ENCODE data around the gene SORBS1. TPM values are rescaled to one million over a fixed set of nuclear protein-coding genes. Genes with fewer than 3 reads are reported as not detected.

Gene SORBS1
- total and polyA plus RNA-seq, 2 experiments from 2014 or later, result 11.0 to 20.6 TPM

DNA sequence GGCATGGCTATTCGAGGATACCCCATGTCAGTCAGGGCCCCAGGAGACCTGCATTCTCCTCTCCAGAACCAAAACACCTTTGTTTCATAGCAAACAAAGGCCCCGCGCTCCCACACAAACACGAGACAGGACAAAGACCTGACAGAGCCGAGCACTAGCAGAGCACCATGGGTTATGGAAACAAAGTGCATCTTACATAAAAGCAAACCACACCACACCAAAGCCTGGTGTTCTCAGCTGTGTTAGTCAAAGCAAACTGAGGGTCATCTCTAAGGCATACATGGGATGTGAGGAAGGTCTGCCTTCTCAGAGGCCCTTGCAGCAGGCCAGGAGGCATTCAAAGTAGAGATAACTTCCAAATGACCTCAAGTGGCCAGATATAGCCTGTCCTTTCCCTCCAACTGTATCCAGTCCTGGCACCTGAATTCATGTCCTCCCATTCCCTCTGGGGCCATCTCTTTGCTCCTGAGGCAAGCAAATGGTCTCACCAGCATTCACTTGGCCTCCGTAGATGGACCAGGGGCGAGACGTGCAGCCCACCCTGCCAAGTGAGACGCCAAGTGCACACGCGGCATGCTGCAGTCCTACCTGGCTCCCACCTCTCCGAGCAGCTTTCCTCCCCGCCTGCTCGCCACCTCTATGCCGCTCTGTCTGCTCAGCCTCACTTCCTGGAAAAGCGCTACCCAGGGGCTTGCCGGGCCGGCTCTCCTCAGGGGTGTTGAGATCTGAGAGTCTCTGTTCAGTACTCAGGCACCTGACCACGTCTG is 225.1 kb downstream of the SORBS1 start:
- Histone ChIP-seq H3K27me3 (no peaks in the 10 kb centered on the region), H3K4me3 (no peak overlapping the region), H3K4me1 (ENCODE audit: low read depth) (peaks cover 10% of the 10 kb centered on the region), H3K9me3 (ENCODE audit: low read depth) (no peaks in the 10 kb centered on the region), H3K27ac (peak overlapping the region; percentile 21), H3K36me3 (no peaks in the 10 kb centered on the region)
- TF ChIP-seq, protein P1, sequence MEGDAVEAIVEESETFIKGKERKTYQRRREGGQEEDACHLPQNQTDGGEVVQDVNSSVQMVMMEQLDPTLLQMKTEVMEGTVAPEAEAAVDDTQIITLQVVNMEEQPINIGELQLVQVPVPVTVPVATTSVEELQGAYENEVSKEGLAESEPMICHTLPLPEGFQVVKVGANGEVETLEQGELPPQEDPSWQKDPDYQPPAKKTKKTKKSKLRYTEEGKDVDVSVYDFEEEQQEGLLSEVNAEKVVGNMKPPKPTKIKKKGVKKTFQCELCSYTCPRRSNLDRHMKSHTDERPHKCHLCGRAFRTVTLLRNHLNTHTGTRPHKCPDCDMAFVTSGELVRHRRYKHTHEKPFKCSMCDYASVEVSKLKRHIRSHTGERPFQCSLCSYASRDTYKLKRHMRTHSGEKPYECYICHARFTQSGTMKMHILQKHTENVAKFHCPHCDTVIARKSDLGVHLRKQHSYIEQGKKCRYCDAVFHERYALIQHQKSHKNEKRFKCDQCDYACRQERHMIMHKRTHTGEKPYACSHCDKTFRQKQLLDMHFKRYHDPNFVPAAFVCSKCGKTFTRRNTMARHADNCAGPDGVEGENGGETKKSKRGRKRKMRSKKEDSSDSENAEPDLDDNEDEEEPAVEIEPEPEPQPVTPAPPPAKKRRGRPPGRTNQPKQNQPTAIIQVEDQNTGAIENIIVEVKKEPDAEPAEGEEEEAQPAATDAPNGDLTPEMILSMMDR (IDR thresholded peaks at IDR 0.05; ENCODE audit: low read depth, low read length), result no peak
- DNase-seq (ENCODE audit: low read depth in 1 of 2, low spot score in 1 of 2), result no peak

DNA sequence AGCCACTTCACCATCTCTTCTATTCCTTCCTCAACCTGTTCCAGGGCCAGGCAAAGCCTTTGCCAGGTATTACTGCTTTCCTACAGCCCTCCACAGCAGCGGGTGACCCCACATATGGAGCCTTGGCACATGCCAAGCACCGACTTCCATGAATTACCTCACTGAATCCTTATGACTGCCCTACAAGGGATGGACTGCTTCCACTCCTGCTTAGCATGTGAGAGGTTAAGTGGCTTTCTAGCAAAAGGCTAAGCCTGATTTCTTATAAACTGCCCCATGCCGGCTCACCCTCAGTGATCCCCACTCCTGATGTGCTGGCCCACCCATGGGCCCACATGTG is 226.4 kb downstream of the SORBS1 start:
- H3K4me1 ChIP-seq (ENCODE audit: low read depth), result peaks cover 10% of the 10 kb centered on the region
- no peak overlapping the region for H3K27ac ChIP-seq
- no peaks in the 10 kb centered on the region for H3K36me3 ChIP-seq
- H3K4me3 ChIP-seq, result no peak overlapping the region
- TF ChIP-seq, protein P1 (IDR thresholded peaks at IDR 0.05; ENCODE audit: low read depth, low read length), result no peak
- DNase-seq (ENCODE audit: low read depth in 1 of 2, low spot score in 1 of 2), result no peak
- no peaks in the 10 kb centered on the region for H3K9me3 ChIP-seq (ENCODE audit: low read depth)
- no peaks in the 10 kb centered on the region for H3K27me3 ChIP-seq

DNA sequence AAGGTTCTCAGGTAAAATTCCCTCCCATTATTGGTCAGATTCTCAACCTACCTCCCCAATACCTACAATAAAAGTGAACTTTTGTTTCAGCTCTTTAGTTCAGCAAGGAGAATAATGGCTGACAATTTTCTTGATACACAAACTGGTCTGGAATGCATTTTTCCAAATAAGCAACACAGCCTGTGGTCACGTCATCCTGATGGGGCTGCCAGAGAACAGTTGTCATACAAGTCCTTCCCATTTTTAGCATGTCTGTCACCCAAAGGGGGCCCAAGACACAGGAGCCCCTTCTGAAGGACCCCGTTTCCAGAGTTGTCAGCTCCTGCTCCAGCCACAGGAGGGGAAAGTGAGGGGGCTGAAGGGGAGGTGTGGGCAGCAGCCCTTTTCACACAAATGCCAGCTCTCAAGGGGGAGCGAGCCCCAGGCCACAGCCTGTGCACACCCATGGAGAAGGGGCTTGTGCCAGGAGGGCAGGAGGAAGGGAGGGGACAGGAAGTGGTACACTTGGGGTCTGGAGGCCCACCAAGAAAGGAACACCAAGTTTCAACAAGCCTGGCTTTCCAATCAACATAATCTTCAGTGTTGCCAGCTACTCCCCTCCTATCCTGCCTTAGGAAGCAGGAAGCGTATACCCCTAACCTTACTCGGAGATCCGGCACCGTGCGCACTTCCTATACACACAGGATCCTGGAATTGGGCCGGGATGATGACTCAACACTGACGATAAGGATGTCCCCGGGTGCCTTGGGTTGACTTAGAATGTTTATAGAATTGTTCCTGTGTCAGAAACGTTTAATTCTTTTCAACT is 227.0 kb downstream of the SORBS1 start:
- no peaks in the 10 kb centered on the region for H3K27me3 ChIP-seq
- H3K4me3 ChIP-seq, result no peak overlapping the region
- no peaks in the 10 kb centered on the region for H3K36me3 ChIP-seq
- peaks cover 10% of the 10 kb centered on the region for H3K4me1 ChIP-seq (ENCODE audit: low read depth)
- H3K9me3 ChIP-seq (ENCODE audit: low read depth), result no peaks in the 10 kb centered on the region
- peak in 1 of 2 donors; percentile 98 for DNase-seq (ENCODE audit: low read depth in 1 of 2, low spot score in 1 of 2)
- TF ChIP-seq, protein P1 (IDR thresholded peaks at IDR 0.05; ENCODE audit: low read depth, low read length), result no peak
- no peak overlapping the region for H3K27ac ChIP-seq

DNA sequence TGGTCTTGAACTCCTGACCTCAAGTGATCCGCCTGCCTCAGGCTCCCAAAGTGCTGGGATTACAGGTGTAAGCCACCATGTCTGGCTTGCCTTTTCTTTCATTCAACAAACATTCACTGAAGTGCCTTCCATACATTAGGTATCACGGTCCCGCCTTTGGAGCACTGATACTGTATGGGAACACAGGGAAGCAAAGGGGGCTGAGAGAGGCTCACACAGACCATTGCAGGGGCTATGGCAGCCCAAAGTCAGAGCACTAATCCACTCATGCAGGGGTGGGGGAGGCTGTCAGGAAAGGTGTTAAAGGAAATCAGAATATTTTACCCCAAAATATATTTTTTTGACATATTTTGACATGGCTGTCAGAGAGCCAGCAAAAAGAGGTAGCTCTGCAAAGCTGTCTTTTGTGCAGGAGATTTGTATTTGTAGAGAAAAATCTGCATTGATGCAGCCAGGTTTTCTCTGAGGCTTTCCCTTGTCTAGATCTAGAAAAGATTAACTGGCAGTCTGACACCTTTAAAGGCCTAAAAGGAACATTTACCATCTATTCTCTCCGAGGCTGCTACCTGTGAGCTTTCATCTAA is 228.4 kb downstream of the SORBS1 start:
- no peaks in the 10 kb centered on the region for H3K9me3 ChIP-seq (ENCODE audit: low read depth)
- peaks cover 11% of the 10 kb centered on the region for H3K4me1 ChIP-seq (ENCODE audit: low read depth)
- no peaks in the 10 kb centered on the region for H3K27me3 ChIP-seq
- no peak overlapping the region for H3K27ac ChIP-seq
- TF ChIP-seq, protein P1 (IDR thresholded peaks at IDR 0.05; ENCODE audit: low read depth, low read length), result no peak
- DNase-seq (ENCODE audit: low read depth in 1 of 2, low spot score in 1 of 2), result no peak
- H3K4me3 ChIP-seq, result no peak overlapping the region
- no peaks in the 10 kb centered on the region for H3K36me3 ChIP-seq

DNA sequence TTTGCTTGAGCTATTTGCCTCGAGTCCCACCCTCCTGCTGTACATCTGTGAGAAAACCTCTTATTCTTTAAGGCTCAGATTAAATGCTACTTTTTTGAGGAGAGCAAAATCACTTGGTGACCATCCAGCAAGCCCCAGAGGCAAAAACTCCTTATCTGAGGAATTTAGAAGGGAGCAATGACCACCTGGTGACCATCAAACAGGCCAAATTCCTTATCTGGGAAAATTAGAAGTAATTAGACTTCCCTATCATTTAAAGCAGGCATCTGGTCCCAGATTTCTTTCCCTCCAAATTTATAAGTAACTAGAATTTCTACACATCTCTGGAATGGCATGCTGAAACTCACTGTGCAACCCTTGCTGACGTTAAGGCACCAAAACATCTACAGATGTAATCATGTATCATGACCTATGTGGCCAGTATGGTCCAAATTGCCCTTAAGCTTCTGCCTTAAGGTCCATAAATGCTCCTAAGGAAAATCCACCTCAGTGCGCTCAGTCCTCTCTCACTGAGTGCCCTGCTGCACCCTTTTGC is 229.5 kb downstream of the SORBS1 start:
- Histone ChIP-seq H3K36me3 (no peaks in the 10 kb centered on the region), H3K4me1 (ENCODE audit: low read depth) (peaks cover 22% of the 10 kb centered on the region), H3K4me3 (no peak overlapping the region), H3K9me3 (ENCODE audit: low read depth) (no peaks in the 10 kb centered on the region), H3K27ac (no peak overlapping the region), H3K27me3 (no peaks in the 10 kb centered on the region)
- DNase-seq (ENCODE audit: low read depth in 1 of 2, low spot score in 1 of 2), result no peak
- TF ChIP-seq, protein P1 (IDR thresholded peaks at IDR 0.05; ENCODE audit: low read depth, low read length), result no peak
